Panc1 (cell line): ENCODE data around the gene UBE2QL1. TPM values are rescaled to one million over a fixed set of nuclear protein-coding genes. Genes with fewer than 3 reads are reported as not detected.

Experiments used
- ATAC-seq: fragments of 200-7000 bp; cut with Tn5 transposase; 2 replicates; pipeline ENCODE4 v1.9.1; 2020; ENCODE audit warnings: mild to moderate bottlenecking, moderate library complexity
- BruUV-seq: library from RNA; stranded (reverse); fragments of 400-500 nt; replicated peaks from 2 replicates; lab custom pipeline; 2021; lab: Mats Ljungman, UMichigan
- CTCF ChIA-PET: fragments of 300-600 bp; sonication (Branson Sonifier 250); formaldehyde crosslinking; loops from one replicate; lab custom pipeline; 2022; ENCODE audit warnings: antibody characterized with exemption; lab: Charles Lee
- POLR2A ChIA-PET: fragments of 300-600 bp; sonication (Branson Sonifier 250); formaldehyde crosslinking; loops from one replicate; lab custom pipeline; 2022; ENCODE audit warnings: antibody characterized with exemption; lab: Charles Lee
- DNase-seq: peaks from one replicate; pipeline ENCODE4 v3.0.0-alpha.2; 2010; ENCODE audit warnings: low read depth, low spot score
- H3K27ac ChIP-seq: 2 replicates; pipeline ENCODE4 v1.5.1; 2011; ENCODE audit warnings: mild to moderate bottlenecking, low read length, inconsistent platforms
- H3K27me3 ChIP-seq: fragments of 200-500 bp; sonication (Bioruptor generic); 2 replicates; pipeline ENCODE4 v1.6.0; 2014; ENCODE audit warnings: low read length, inconsistent platforms; ENCODE audit not compliant: control insufficient read depth, insufficient read depth
- H3K36me3 ChIP-seq: fragments of 200-500 bp; sonication (Bioruptor generic); 2 replicates; pipeline ENCODE4 v1.5.1; 2014; ENCODE audit warnings: inconsistent platforms, mild to moderate bottlenecking, low read length, moderate library complexity; ENCODE audit not compliant: control insufficient read depth, insufficient read depth
- H3K4me1 ChIP-seq: 2 replicates; pipeline ENCODE4 v1.5.1; 2011; ENCODE audit warnings: inconsistent platforms, mild to moderate bottlenecking, low read length, moderate library complexity; ENCODE audit not compliant: control insufficient read depth, insufficient read depth
- H3K4me3 ChIP-seq, 2 experiments: 2 replicates each; pipeline ENCODE4 v1.5.1; 2011 to 2012; ENCODE audit warnings: low read depth in 2 of 2, low read length in 2 of 2, mild to moderate bottlenecking in 2 of 2, inconsistent platforms in 1 of 2, moderate library complexity in 1 of 2
- H3K9me3 ChIP-seq: fragments of 200-500 bp; sonication (Bioruptor generic); 2 replicates; pipeline ENCODE4 v1.5.1; 2014; ENCODE audit warnings: low read depth, mild to moderate bottlenecking, inconsistent platforms, low read length, moderate library complexity; ENCODE audit not compliant: control insufficient read depth, insufficient read depth
- POLR2AphosphoS5 ChIP-seq: IDR thresholded peaks from 2 replicates; pipeline ENCODE4 v1.6.1; 2012; ENCODE audit warnings: mild to moderate bottlenecking, low read depth, low read length, moderate library complexity
- SIN3A ChIP-seq: IDR thresholded peaks from 2 replicates; pipeline ENCODE4 v1.6.1; 2012; ENCODE audit warnings: low read depth, mild to moderate bottlenecking, low read length, moderate library complexity, borderline replicate concordance; ENCODE audit not compliant: insufficient read depth
- TCF7L2 ChIP-seq: IDR thresholded peaks from 2 replicates; pipeline ENCODE4 v1.6.1; 2011; ENCODE audit warnings: mild to moderate bottlenecking, low read depth, low read length, inconsistent platforms
- in situ Hi-C: cut with HindIII; loops from 2 replicates; pipeline ENCODE4 v1.10.0; 2016; ENCODE audit warnings: low sequenced_read_pairs, low pct_unique_long_range_greater_than_20kb
- intact Hi-C: fragments of 100-400 bp; cut with micrococcal nuclease; formaldehyde crosslinking; loops from one replicate; pipeline ENCODE4 v1.10.0; 2022; ENCODE audit not compliant: unreplicated experiment
- total RNA-seq: library from RNA; stranded (reverse); gene quantifications from one replicate; pipeline ENCODE4 v1.2.1, GENCODE V29; 2021; ENCODE audit not compliant: unreplicated experiment
- TF ChIP-seq, protein P1 (sequence below), 2 experiments: IDR thresholded peaks; 2 replicates each; pipeline ENCODE4 v1.6.1; 2011 to 2012; ENCODE audit warnings: low read depth in 2 of 2, control low read depth in 1 of 2, low read length in 1 of 2, mild to moderate bottlenecking in 1 of 2, moderate library complexity in 1 of 2; ENCODE audit not compliant: insufficient read depth in 1 of 2
- TF ChIP-seq, protein P2 (sequence below): fragments of 450-650 bp; IDR thresholded peaks from 2 replicates; pipeline ENCODE4 v1.5.1; 2017; ENCODE audit warnings: mild to moderate bottlenecking

Gene UBE2QL1
- total RNA-seq, 1 experiment from 2014 or later: not detected

DNA sequence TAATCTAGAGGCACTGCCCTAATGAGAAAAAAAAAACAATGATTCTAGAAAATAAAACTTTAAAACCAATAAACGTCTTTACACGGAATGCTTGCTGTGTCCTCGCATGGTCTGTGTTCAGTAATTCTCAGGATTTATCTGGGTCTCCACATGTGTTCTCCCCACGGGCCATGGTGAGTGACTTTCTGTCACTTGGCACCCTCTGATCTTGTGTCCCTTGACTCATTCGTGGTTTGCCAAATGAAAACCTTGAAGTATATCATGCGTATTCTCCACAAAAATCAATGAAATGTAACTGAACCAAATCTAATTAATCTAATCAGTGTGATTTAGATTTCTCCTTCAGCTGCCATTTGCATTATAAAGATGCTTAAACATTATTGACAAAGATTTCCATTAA lies 48.0 kb downstream of the UBE2QL1 start:
- H3K9me3 ChIP-seq: no peaks in the 10 kb centered on the region
- no peaks in the 10 kb centered on the region for H3K36me3 ChIP-seq
- no peak overlapping the region for H3K4me3 ChIP-seq
- ATAC-seq (no peak), DNase-seq (no peak)
- peaks cover 8% of the 10 kb centered on the region for H3K27me3 ChIP-seq
- BruUV-seq: no TSS peak
- CTCF ChIA-PET: no interaction called here
- TF ChIP-seq, protein P1, sequence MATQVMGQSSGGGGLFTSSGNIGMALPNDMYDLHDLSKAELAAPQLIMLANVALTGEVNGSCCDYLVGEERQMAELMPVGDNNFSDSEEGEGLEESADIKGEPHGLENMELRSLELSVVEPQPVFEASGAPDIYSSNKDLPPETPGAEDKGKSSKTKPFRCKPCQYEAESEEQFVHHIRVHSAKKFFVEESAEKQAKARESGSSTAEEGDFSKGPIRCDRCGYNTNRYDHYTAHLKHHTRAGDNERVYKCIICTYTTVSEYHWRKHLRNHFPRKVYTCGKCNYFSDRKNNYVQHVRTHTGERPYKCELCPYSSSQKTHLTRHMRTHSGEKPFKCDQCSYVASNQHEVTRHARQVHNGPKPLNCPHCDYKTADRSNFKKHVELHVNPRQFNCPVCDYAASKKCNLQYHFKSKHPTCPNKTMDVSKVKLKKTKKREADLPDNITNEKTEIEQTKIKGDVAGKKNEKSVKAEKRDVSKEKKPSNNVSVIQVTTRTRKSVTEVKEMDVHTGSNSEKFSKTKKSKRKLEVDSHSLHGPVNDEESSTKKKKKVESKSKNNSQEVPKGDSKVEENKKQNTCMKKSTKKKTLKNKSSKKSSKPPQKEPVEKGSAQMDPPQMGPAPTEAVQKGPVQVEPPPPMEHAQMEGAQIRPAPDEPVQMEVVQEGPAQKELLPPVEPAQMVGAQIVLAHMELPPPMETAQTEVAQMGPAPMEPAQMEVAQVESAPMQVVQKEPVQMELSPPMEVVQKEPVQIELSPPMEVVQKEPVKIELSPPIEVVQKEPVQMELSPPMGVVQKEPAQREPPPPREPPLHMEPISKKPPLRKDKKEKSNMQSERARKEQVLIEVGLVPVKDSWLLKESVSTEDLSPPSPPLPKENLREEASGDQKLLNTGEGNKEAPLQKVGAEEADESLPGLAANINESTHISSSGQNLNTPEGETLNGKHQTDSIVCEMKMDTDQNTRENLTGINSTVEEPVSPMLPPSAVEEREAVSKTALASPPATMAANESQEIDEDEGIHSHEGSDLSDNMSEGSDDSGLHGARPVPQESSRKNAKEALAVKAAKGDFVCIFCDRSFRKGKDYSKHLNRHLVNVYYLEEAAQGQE (IDR thresholded peaks at IDR 0.05; ENCODE audit: insufficient read depth in 1 of 2, low read depth in 2 of 2, low read length in 1 of 2): no peak
- no peak for TF ChIP-seq TCF7L2
- no peak for TF ChIP-seq SIN3A
- TF ChIP-seq POLR2AphosphoS5: no peak
- TF ChIP-seq, protein P2, sequence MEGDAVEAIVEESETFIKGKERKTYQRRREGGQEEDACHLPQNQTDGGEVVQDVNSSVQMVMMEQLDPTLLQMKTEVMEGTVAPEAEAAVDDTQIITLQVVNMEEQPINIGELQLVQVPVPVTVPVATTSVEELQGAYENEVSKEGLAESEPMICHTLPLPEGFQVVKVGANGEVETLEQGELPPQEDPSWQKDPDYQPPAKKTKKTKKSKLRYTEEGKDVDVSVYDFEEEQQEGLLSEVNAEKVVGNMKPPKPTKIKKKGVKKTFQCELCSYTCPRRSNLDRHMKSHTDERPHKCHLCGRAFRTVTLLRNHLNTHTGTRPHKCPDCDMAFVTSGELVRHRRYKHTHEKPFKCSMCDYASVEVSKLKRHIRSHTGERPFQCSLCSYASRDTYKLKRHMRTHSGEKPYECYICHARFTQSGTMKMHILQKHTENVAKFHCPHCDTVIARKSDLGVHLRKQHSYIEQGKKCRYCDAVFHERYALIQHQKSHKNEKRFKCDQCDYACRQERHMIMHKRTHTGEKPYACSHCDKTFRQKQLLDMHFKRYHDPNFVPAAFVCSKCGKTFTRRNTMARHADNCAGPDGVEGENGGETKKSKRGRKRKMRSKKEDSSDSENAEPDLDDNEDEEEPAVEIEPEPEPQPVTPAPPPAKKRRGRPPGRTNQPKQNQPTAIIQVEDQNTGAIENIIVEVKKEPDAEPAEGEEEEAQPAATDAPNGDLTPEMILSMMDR: no peak
- H3K27ac ChIP-seq: no peak overlapping the region
- in situ Hi-C loops (no loop called here), intact Hi-C loops (no loop called here)
- H3K4me1 ChIP-seq: no peaks in the 10 kb centered on the region
- POLR2A ChIA-PET: no interaction called here

DNA sequence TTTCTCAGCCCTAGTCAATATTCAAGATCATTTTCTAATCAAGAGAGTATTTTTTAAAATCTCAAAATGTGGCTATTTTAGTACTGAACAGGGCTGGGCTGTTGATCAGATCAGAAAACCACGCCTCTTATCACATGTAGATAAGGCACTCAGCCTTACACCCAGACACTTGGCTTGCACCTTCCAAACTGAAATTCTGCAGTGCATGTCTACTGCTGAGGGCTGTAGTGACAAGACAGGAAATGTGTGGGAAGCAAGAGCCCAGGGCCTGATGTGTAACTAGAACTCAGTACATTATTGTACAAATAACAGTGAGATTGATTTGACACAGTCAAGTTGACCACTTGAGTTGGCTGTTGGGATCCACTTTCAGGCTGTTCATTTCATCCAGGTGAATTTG lies 48.6 kb downstream of the UBE2QL1 start:
- in situ Hi-C loops (no loop called here), intact Hi-C loops (no loop called here)
- ChIA-PET POLR2A (no interaction called here), CTCF (no interaction called here)
- peaks cover 8% of the 10 kb centered on the region for H3K27me3 ChIP-seq
- no peak for TF ChIP-seq SIN3A
- TF ChIP-seq TCF7L2: no peak
- TF ChIP-seq, protein P2: no peak
- no peak for TF ChIP-seq POLR2AphosphoS5
- TF ChIP-seq, protein P1 (IDR thresholded peaks at IDR 0.05; ENCODE audit: insufficient read depth in 1 of 2, low read depth in 2 of 2, low read length in 1 of 2): no peak
- no peak overlapping the region for H3K4me3 ChIP-seq
- no TSS peak for BruUV-seq
- H3K36me3 ChIP-seq: no peaks in the 10 kb centered on the region
- no peak for DNase-seq
- no peak for ATAC-seq
- no peaks in the 10 kb centered on the region for H3K9me3 ChIP-seq
- no peak overlapping the region for H3K27ac ChIP-seq
- no peaks in the 10 kb centered on the region for H3K4me1 ChIP-seq
